Ishikawa (cell line): ENCODE data around the gene GMNC.

ENCODE experiments used
- CREB1 ChIP-seq: IDR thresholded peaks from 2 replicates; pipeline ENCODE4 v1.6.1; 2012; ENCODE audit warnings: low read depth
- EP300 ChIP-seq: IDR thresholded peaks from 2 replicates; pipeline ENCODE4 v1.6.1; 2012; ENCODE audit warnings: borderline replicate concordance
- FOXM1 ChIP-seq: IDR thresholded peaks from 2 replicates; pipeline ENCODE4 v1.6.1; 2012; ENCODE audit warnings: low read depth, borderline replicate concordance
- MAX ChIP-seq: IDR thresholded peaks from 2 replicates; pipeline ENCODE4 v1.6.1; 2012
- RAD21 ChIP-seq: IDR thresholded peaks from 2 replicates; pipeline ENCODE4 v1.6.1; 2012; ENCODE audit warnings: low read depth
- REST ChIP-seq: IDR thresholded peaks from 2 replicates; pipeline ENCODE4 v1.6.1; 2012; ENCODE audit warnings: low read depth, mild to moderate bottlenecking
- TEAD4 ChIP-seq: IDR thresholded peaks from 2 replicates; pipeline ENCODE4 v1.6.1; 2012
- USF1 ChIP-seq: IDR thresholded peaks from 2 replicates; pipeline ENCODE4 v1.6.1; 2012
- YY1 ChIP-seq: IDR thresholded peaks from 2 replicates; pipeline ENCODE4 v1.6.1; 2012; ENCODE audit warnings: low read depth

GRCh38 chr3:190854062-190854461 lies 8.4 kb downstream of the GMNC start:
- no peak for TF ChIP-seq EP300
- no peak for TF ChIP-seq MAX
- no peak for TF ChIP-seq RAD21
- TF ChIP-seq FOXM1: no peak
- TF ChIP-seq REST: no peak
- no peak for TF ChIP-seq CREB1
- no peak for TF ChIP-seq TEAD4
- TF ChIP-seq YY1: no peak
- no peak for TF ChIP-seq USF1
